K562 (cell line): ENCODE measurements around the gene RTF2. TPM values are rescaled to one million over a fixed set of nuclear protein-coding genes. Genes with fewer than 3 reads are reported as not detected.
A peak's percentile ranks its signal among the peaks of the same experiment; 100 is the strongest.

ENCODE experiments used
- ASH1L ChIP-seq: fragments of 450-650 bp; IDR thresholded peaks from 2 replicates; pipeline ENCODE4 v1.6.1; 2018; ENCODE audit warnings: borderline replicate concordance, mild to moderate bottlenecking, low read depth; ENCODE audit not compliant: partially characterized antibody
- BACH1 ChIP-seq: fragments of 200-800 bp; sonication (Bioruptor generic); IDR thresholded peaks from 2 replicates; pipeline ENCODE4 v1.6.1; 2016; ENCODE audit warnings: missing genetic modification characterization, missing compliant biosample characterization
- BRCA1 ChIP-seq, 2 experiments: fragments of 450-650 bp in 1 of 2; sonication (generic) in 1 of 2; formaldehyde crosslinking in 1 of 2; IDR thresholded peaks; 2 replicates each; pipeline versions ENCODE4 v1.5.0 to v1.6.1; 2017 to 2020; ENCODE audit warnings: mild to moderate bottlenecking in 1 of 2, missing genetic modification reagents in 1 of 2
- FOSL1 ChIP-seq: fragments of 200-800 bp; sonication (Bioruptor generic); conservative IDR thresholded peaks from 2 replicates; pipeline ENCODE4 v1.6.1; 2016; ENCODE audit warnings: missing genetic modification characterization, missing compliant biosample characterization
- HMG20A ChIP-seq: fragments of 450-650 bp; formaldehyde crosslinking; conservative IDR thresholded peaks from 2 replicates; pipeline ENCODE4 v1.4.0; 2020; ENCODE audit warnings: mild to moderate bottlenecking, mixed read lengths
- HNRNPH1 ChIP-seq: fragments of 200-400 bp; formaldehyde crosslinking; optimal IDR thresholded peaks from 2 replicates; pipeline ENCODE3; 2017; ENCODE audit warnings: low read depth, mild to moderate bottlenecking, low read length, moderate library complexity
- KDM2B ChIP-seq: fragments of 250-450 bp; sonication (Bioruptor Pico); IDR thresholded peaks from 2 replicates; pipeline ENCODE4 v1.8.0; 2021; ENCODE audit warnings: mild to moderate bottlenecking, moderate library complexity
- POLR2AphosphoS5 ChIP-seq: IDR thresholded peaks from 2 replicates; pipeline ENCODE4 v1.6.1; 2011; ENCODE audit warnings: mild to moderate bottlenecking, low read depth, low read length, moderate library complexity; ENCODE audit not compliant: control insufficient read depth, insufficient read depth
- PTBP1 ChIP-seq: fragments of 200-400 bp; formaldehyde crosslinking; IDR thresholded peaks from 2 replicates; pipeline ENCODE4 v1.6.1; 2017; ENCODE audit warnings: low read depth, low read length
- ZNF445 ChIP-seq: fragments of 250-450 bp; sonication (Bioruptor Pico); IDR thresholded peaks from 2 replicates; pipeline ENCODE4 v1.4.0; 2020; ENCODE audit warnings: low read depth, mild to moderate bottlenecking, moderate library complexity
- ZNF561 ChIP-seq: fragments of 450-650 bp; formaldehyde crosslinking; conservative IDR thresholded peaks from 2 replicates; pipeline ENCODE4 v1.4.0; 2020; ENCODE audit warnings: mild to moderate bottlenecking, moderate library complexity
- polyA plus RNA-seq, 8 experiments: library from polyadenylated mRNA; depleted of rRNA in 4 of 8; stranded (reverse) in 5 of 8; unstranded in 3 of 8; fragments of >200 nt; fragmentation: Nextera tagmentation in 2 of 8; fragmentation: Illumina TruSeq in 1 of 8; extraction: Ambion mirVana in 2 of 8; extraction: Trizol in 1 of 8; gene quantifications; 2 replicates each; pipeline versions ENCODE4 v1.2.1 to v1.2.3, GENCODE V29; 2011 to 2014; ENCODE audit warnings: inconsistent platforms in 1 of 8, missing spikeins in 1 of 8
- total RNA-seq, 7 experiments: library from RNA; depleted of rRNA in 6 of 7; stranded (reverse); fragments of >200 nt in 6 of 7; fragmentation: Illumina TruSeq in 2 of 7; extraction: Trizol in 2 of 7; gene quantifications; 2 replicates each; pipeline versions ENCODE4 v1.2.1 to v1.2.3, GENCODE V29; 2011 to 2021; ENCODE audit warnings: low replicate concordance in 1 of 7
- TF ChIP-seq, protein P1 (sequence below): sonication (generic); formaldehyde crosslinking; IDR thresholded peaks from 2 replicates; pipeline ENCODE4 v1.8.1; 2023; ENCODE audit warnings: mild to moderate bottlenecking, missing genetic modification reagents
- TF ChIP-seq, protein P2 (sequence below), 2 experiments: fragments of 150-350 bp in 1 of 2; IDR thresholded peaks; 2 replicates each; pipeline ENCODE4 v1.6.1; 2012 to 2016; ENCODE audit warnings: low read depth in 2 of 2, low read length in 2 of 2, mild to moderate bottlenecking in 1 of 2, moderate library complexity in 1 of 2
- TF ChIP-seq, protein P3 (sequence below): sonication (generic); formaldehyde crosslinking; IDR thresholded peaks from 2 replicates; pipeline ENCODE4 v1.8.0; 2023; ENCODE audit warnings: mild to moderate bottlenecking, missing genetic modification reagents
- TF ChIP-seq, protein P4 (sequence below), 2 experiments: IDR thresholded peaks; 2 replicates each; pipeline ENCODE4 v1.6.1; 2011; ENCODE audit warnings: borderline replicate concordance in 1 of 2, control low read depth in 1 of 2, low read depth in 1 of 2, low read length in 1 of 2, mild to moderate bottlenecking in 1 of 2, mixed read lengths in 1 of 2, moderate library complexity in 1 of 2; ENCODE audit not compliant: insufficient read depth in 1 of 2, insufficient read length in 1 of 2, poor library complexity in 1 of 2, severe bottlenecking in 1 of 2; ENCODE audit errors: extremely low read depth in 1 of 2

The RTF2 gene
- total and polyA plus RNA-seq, 9 of the 15 experiments (the other 6 are each of a cell fraction or from before 2014, with no cell fraction given) = 67.0 to 177 (median 84.9) TPM

DNA sequence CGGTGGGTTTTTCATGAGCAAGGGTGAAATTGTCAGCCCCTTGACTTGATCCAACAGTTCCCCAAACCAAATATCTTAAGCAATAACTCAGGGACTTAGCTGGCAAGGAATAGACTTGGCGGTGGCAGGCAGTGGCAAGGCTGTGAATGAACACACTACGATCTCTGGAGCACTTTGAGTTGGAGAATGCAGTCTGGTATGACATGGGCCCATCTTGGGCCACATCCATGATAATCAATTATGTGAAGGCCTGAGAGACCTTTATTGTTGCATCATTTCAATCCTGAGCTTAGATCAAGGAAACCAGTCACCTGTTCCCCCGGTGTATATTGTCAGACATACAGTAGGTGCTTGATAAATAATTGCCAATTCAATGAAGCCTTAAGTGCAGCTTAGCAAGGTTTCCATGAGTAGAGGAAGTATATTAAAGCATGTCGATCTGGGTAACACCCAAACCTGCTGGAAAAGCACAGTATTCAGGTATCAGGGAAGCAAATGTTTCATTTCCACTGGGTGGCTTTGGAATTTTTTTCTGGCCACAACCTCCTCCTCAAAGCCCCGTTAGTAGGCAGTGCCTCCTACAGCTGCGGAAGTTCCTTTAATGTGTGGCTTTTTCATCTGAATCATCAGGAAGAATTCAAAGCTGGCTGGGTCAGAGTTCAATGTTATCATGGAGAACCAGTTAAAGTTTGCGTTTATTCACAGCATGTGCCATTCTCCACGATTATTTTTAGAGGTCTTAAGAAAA lies 46.2 kb upstream of the RTF2 start (continued):
- TF ChIP-seq, protein P1, sequence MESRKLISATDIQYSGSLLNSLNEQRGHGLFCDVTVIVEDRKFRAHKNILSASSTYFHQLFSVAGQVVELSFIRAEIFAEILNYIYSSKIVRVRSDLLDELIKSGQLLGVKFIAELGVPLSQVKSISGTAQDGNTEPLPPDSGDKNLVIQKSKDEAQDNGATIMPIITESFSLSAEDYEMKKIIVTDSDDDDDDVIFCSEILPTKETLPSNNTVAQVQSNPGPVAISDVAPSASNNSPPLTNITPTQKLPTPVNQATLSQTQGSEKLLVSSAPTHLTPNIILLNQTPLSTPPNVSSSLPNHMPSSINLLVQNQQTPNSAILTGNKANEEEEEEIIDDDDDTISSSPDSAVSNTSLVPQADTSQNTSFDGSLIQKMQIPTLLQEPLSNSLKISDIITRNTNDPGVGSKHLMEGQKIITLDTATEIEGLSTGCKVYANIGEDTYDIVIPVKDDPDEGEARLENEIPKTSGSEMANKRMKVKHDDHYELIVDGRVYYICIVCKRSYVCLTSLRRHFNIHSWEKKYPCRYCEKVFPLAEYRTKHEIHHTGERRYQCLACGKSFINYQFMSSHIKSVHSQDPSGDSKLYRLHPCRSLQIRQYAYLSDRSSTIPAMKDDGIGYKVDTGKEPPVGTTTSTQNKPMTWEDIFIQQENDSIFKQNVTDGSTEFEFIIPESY (CRISPR knock-in tag) = no peak
- TF ChIP-seq BRCA1 (IDR thresholded peaks at IDR 0.05) (no peak), BRCA1 (CRISPR knock-in tag; IDR thresholded peaks at IDR 0.05) (no peak), ZNF561 (CRISPR knock-in tag) (no peak), PTBP1 (no peak), ASH1L (no peak), HMG20A (CRISPR knock-in tag) (no peak), BACH1 (tag) (peak; percentile 45; the same call in 1 of the 2 replicates), HNRNPH1 (no peak), KDM2B (CRISPR knock-in tag) (no peak), FOSL1 (tag) (peak; percentile 71), ZNF445 (CRISPR knock-in tag) (no peak), POLR2AphosphoS5 (peak; percentile 57; the same call in 1 of the 2 replicates)
- TF ChIP-seq, protein P2, sequence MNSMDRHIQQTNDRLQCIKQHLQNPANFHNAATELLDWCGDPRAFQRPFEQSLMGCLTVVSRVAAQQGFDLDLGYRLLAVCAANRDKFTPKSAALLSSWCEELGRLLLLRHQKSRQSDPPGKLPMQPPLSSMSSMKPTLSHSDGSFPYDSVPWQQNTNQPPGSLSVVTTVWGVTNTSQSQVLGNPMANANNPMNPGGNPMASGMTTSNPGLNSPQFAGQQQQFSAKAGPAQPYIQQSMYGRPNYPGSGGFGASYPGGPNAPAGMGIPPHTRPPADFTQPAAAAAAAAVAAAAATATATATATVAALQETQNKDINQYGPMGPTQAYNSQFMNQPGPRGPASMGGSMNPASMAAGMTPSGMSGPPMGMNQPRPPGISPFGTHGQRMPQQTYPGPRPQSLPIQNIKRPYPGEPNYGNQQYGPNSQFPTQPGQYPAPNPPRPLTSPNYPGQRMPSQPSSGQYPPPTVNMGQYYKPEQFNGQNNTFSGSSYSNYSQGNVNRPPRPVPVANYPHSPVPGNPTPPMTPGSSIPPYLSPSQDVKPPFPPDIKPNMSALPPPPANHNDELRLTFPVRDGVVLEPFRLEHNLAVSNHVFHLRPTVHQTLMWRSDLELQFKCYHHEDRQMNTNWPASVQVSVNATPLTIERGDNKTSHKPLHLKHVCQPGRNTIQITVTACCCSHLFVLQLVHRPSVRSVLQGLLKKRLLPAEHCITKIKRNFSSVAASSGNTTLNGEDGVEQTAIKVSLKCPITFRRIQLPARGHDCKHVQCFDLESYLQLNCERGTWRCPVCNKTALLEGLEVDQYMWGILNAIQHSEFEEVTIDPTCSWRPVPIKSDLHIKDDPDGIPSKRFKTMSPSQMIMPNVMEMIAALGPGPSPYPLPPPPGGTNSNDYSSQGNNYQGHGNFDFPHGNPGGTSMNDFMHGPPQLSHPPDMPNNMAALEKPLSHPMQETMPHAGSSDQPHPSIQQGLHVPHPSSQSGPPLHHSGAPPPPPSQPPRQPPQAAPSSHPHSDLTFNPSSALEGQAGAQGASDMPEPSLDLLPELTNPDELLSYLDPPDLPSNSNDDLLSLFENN (IDR thresholded peaks at IDR 0.05; ENCODE audit: low read depth in 2 of 2, low read length in 2 of 2) = 0 out of 4 replicates have a peak, but pooled peaks of 1 of the 2 experiments have one; percentile 35
- TF ChIP-seq, protein P3, sequence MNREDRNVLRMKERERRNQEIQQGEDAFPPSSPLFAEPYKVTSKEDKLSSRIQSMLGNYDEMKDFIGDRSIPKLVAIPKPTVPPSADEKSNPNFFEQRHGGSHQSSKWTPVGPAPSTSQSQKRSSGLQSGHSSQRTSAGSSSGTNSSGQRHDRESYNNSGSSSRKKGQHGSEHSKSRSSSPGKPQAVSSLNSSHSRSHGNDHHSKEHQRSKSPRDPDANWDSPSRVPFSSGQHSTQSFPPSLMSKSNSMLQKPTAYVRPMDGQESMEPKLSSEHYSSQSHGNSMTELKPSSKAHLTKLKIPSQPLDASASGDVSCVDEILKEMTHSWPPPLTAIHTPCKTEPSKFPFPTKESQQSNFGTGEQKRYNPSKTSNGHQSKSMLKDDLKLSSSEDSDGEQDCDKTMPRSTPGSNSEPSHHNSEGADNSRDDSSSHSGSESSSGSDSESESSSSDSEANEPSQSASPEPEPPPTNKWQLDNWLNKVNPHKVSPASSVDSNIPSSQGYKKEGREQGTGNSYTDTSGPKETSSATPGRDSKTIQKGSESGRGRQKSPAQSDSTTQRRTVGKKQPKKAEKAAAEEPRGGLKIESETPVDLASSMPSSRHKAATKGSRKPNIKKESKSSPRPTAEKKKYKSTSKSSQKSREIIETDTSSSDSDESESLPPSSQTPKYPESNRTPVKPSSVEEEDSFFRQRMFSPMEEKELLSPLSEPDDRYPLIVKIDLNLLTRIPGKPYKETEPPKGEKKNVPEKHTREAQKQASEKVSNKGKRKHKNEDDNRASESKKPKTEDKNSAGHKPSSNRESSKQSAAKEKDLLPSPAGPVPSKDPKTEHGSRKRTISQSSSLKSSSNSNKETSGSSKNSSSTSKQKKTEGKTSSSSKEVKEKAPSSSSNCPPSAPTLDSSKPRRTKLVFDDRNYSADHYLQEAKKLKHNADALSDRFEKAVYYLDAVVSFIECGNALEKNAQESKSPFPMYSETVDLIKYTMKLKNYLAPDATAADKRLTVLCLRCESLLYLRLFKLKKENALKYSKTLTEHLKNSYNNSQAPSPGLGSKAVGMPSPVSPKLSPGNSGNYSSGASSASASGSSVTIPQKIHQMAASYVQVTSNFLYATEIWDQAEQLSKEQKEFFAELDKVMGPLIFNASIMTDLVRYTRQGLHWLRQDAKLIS (CRISPR knock-in tag) = no peak
- TF ChIP-seq, protein P4, sequence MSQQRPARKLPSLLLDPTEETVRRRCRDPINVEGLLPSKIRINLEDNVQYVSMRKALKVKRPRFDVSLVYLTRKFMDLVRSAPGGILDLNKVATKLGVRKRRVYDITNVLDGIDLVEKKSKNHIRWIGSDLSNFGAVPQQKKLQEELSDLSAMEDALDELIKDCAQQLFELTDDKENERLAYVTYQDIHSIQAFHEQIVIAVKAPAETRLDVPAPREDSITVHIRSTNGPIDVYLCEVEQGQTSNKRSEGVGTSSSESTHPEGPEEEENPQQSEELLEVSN (IDR thresholded peaks at IDR 0.05; ENCODE audit: borderline replicate concordance in 1 of 2, extremely low read depth in 1 of 2, insufficient read depth in 1 of 2, insufficient read length in 1 of 2, low read depth in 1 of 2, low read length in 1 of 2, poor library complexity in 1 of 2, severe bottlenecking in 1 of 2) = no peak
